Neural cell (in vitro differentiated cells): ENCODE results near the gene BTNL2. TPM values are rescaled to one million over a fixed set of nuclear protein-coding genes. Genes with fewer than 3 reads are reported as not detected.

Experiments used
- H2AFZ ChIP-seq: fragments of 200-600, 300-800 bp; sonication (generic), shearing (Covaris generic); 2 replicates; pipeline ENCODE4 v1.6.0; 2014; ENCODE audit warnings: low read depth, mild to moderate bottlenecking, antibody characterized with exemption, low read length, moderate library complexity
- H3F3A ChIP-seq: fragments of 200-600 bp; shearing (Covaris generic); 2 replicates; pipeline ENCODE4 v1.6.1; 2016; ENCODE audit warnings: mild to moderate bottlenecking, moderate library complexity, mixed read lengths, antibody characterized with exemption, low read length; ENCODE audit not compliant: insufficient read depth, poor library complexity, severe bottlenecking
- H3K27ac ChIP-seq: fragments of 200-600, 300-800 bp; sonication (generic), shearing (Covaris generic); 2 replicates; pipeline ENCODE4 v1.5.1; 2014; ENCODE audit warnings: mild to moderate bottlenecking, low read length, moderate library complexity
- H3K27me3 ChIP-seq: fragments of 300-800, 200-600 bp; sonication (generic), shearing (Covaris generic); 2 replicates; pipeline ENCODE4 v1.6.0; 2014; ENCODE audit warnings: mild to moderate bottlenecking, low read depth, low read length, moderate library complexity; ENCODE audit not compliant: insufficient read depth
- H3K36me3 ChIP-seq: fragments of 300-800, 200-600 bp; sonication (generic), shearing (Covaris generic); 2 replicates; pipeline ENCODE4 v1.5.1; 2014; ENCODE audit warnings: mild to moderate bottlenecking, antibody characterized with exemption, low read length, moderate library complexity; ENCODE audit not compliant: insufficient read depth
- H3K4me2 ChIP-seq: fragments of 300-800, 200-600 bp; sonication (generic), shearing (Covaris generic); 2 replicates; pipeline ENCODE4 v1.6.0; 2014; ENCODE audit warnings: mild to moderate bottlenecking, low read length
- H3K4me3 ChIP-seq: fragments of 300-800, 200-600 bp; sonication (generic), shearing (Covaris generic); 2 replicates; pipeline ENCODE4 v1.5.1; 2014; ENCODE audit warnings: mild to moderate bottlenecking, low read length, moderate library complexity
- H3K79me2 ChIP-seq: fragments of 200-600 bp; shearing (Covaris generic); replicated peaks from 2 replicates; pipeline ENCODE4 v1.6.0; 2014; ENCODE audit warnings: mild to moderate bottlenecking, low read length, moderate library complexity; ENCODE audit not compliant: insufficient read depth
- H3K9ac ChIP-seq: fragments of 300-800, 200-600 bp; sonication (generic), shearing (Covaris generic); 2 replicates; pipeline ENCODE4 v1.6.1; 2016; ENCODE audit warnings: mild to moderate bottlenecking, low read length, mixed read lengths
- H3K9me2 ChIP-seq: fragments of 200-600 bp; shearing (Covaris generic); 2 replicates; pipeline ENCODE4 v1.6.1; 2016; ENCODE audit warnings: mild to moderate bottlenecking, low read length, mixed read lengths; ENCODE audit not compliant: insufficient read depth
- H3K9me3 ChIP-seq: fragments of 200-600, 300-800 bp; sonication (generic), shearing (Covaris generic); 2 replicates; pipeline ENCODE4 v1.6.1; 2016; ENCODE audit warnings: mild to moderate bottlenecking, mixed run types, low read length, moderate library complexity, mixed read lengths
- H4K20me1 ChIP-seq: fragments of 200-600 bp; shearing (Covaris generic); 2 replicates; pipeline ENCODE4 v1.6.1; 2016; ENCODE audit warnings: mild to moderate bottlenecking, mixed run types; ENCODE audit not compliant: insufficient read depth
- EP300 ChIP-seq: fragments of 450-650 bp; conservative IDR thresholded peaks from 2 replicates; pipeline ENCODE4 v1.6.1; 2014; ENCODE audit warnings: antibody characterized with exemption, mild to moderate bottlenecking, moderate library complexity; ENCODE audit not compliant: poor library complexity, severe bottlenecking
- EZH2 ChIP-seq: fragments of 200-600, 300-800 bp; shearing (Covaris generic), sonication (generic); IDR thresholded peaks from 2 replicates; pipeline ENCODE4 v1.6.1; 2014; ENCODE audit warnings: antibody characterized with exemption, low read length, borderline replicate concordance, mild to moderate bottlenecking; ENCODE audit not compliant: insufficient read depth, poor library complexity, severe bottlenecking
- MXI1 ChIP-seq: fragments of 450-650 bp; conservative IDR thresholded peaks from 2 replicates; pipeline ENCODE4 v1.6.1; 2014; ENCODE audit warnings: antibody characterized with exemption, mild to moderate bottlenecking; ENCODE audit not compliant: poor library complexity, severe bottlenecking
- POLR2AphosphoS5 ChIP-seq: IDR thresholded peaks from 2 replicates; pipeline ENCODE4 v1.6.1; 2012
- RAD21 ChIP-seq: fragments of 450-650 bp; conservative IDR thresholded peaks from 2 replicates; pipeline ENCODE4 v1.6.1; 2014; ENCODE audit warnings: antibody characterized with exemption, mild to moderate bottlenecking, moderate library complexity
- SMC3 ChIP-seq: fragments of 450-650 bp; conservative IDR thresholded peaks from 2 replicates; pipeline ENCODE4 v1.6.1; 2014; ENCODE audit warnings: antibody characterized with exemption, mild to moderate bottlenecking, moderate library complexity; ENCODE audit not compliant: poor library complexity
- TAF1 ChIP-seq: IDR thresholded peaks from 2 replicates; pipeline ENCODE4 v1.6.1; 2012; ENCODE audit warnings: low read depth
- polyA plus RNA-seq: library from polyadenylated mRNA; depleted of rRNA; stranded (reverse); fragments of >200 nt; gene quantifications from 2 replicates; pipeline ENCODE4 v1.2.3, GENCODE V29; 2014
- TF ChIP-seq, protein P1 (sequence below): IDR thresholded peaks from 2 replicates; pipeline ENCODE4 v1.6.1; 2012; ENCODE audit warnings: borderline replicate concordance
- TF ChIP-seq, protein P2 (sequence below): fragments of 450-650 bp; IDR thresholded peaks from 2 replicates; pipeline ENCODE4 v1.5.1; 2014; ENCODE audit warnings: antibody characterized with exemption, mild to moderate bottlenecking, moderate library complexity; ENCODE audit not compliant: poor library complexity, severe bottlenecking

The BTNL2 gene
- polyA plus RNA-seq, 1 donor from 2014 or later, result not detected

DNA sequence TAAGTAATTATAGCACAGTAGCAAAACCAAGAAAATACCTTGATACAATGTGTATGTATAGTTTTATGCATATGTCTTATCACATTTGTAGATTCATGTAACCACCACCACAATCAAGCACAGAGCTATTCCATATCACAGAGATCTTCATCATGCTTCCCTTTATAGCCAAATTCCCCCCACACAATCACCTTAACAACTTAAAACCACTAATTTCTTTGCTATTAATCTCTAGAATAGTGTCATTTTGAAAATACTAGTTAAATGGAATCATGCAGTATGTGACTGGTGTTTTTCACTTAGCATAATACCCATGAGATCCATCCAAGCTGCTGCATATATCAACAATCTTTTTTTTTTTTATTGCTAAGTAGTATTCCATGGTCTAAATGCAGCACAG, 41.0 kb upstream of the BTNL2 start:
- H3K4me3 ChIP-seq, result no peak overlapping the region
- no peaks in the 10 kb centered on the region for H3K36me3 ChIP-seq
- no peaks in the 10 kb centered on the region for H3K9me3 ChIP-seq
- H3K79me2 ChIP-seq, result no peaks in the 10 kb centered on the region
- no peak overlapping the region for H2AFZ ChIP-seq
- no peak overlapping the region for H3K4me2 ChIP-seq
- no peak overlapping the region for H3K27ac ChIP-seq
- no peak overlapping the region for H3K9ac ChIP-seq
- no peaks in the 10 kb centered on the region for H3K27me3 ChIP-seq
- TF ChIP-seq, protein P1, sequence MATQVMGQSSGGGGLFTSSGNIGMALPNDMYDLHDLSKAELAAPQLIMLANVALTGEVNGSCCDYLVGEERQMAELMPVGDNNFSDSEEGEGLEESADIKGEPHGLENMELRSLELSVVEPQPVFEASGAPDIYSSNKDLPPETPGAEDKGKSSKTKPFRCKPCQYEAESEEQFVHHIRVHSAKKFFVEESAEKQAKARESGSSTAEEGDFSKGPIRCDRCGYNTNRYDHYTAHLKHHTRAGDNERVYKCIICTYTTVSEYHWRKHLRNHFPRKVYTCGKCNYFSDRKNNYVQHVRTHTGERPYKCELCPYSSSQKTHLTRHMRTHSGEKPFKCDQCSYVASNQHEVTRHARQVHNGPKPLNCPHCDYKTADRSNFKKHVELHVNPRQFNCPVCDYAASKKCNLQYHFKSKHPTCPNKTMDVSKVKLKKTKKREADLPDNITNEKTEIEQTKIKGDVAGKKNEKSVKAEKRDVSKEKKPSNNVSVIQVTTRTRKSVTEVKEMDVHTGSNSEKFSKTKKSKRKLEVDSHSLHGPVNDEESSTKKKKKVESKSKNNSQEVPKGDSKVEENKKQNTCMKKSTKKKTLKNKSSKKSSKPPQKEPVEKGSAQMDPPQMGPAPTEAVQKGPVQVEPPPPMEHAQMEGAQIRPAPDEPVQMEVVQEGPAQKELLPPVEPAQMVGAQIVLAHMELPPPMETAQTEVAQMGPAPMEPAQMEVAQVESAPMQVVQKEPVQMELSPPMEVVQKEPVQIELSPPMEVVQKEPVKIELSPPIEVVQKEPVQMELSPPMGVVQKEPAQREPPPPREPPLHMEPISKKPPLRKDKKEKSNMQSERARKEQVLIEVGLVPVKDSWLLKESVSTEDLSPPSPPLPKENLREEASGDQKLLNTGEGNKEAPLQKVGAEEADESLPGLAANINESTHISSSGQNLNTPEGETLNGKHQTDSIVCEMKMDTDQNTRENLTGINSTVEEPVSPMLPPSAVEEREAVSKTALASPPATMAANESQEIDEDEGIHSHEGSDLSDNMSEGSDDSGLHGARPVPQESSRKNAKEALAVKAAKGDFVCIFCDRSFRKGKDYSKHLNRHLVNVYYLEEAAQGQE, result no peak
- TF ChIP-seq MXI1, result no peak
- TF ChIP-seq POLR2AphosphoS5, result no peak
- TF ChIP-seq RAD21, result no peak
- TF ChIP-seq EP300, result no peak
- TF ChIP-seq, protein P2, sequence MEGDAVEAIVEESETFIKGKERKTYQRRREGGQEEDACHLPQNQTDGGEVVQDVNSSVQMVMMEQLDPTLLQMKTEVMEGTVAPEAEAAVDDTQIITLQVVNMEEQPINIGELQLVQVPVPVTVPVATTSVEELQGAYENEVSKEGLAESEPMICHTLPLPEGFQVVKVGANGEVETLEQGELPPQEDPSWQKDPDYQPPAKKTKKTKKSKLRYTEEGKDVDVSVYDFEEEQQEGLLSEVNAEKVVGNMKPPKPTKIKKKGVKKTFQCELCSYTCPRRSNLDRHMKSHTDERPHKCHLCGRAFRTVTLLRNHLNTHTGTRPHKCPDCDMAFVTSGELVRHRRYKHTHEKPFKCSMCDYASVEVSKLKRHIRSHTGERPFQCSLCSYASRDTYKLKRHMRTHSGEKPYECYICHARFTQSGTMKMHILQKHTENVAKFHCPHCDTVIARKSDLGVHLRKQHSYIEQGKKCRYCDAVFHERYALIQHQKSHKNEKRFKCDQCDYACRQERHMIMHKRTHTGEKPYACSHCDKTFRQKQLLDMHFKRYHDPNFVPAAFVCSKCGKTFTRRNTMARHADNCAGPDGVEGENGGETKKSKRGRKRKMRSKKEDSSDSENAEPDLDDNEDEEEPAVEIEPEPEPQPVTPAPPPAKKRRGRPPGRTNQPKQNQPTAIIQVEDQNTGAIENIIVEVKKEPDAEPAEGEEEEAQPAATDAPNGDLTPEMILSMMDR, result no peak
- no peak for TF ChIP-seq EZH2
- TF ChIP-seq TAF1, result no peak
- no peak for TF ChIP-seq SMC3
- H3F3A ChIP-seq, result no peaks in the 10 kb centered on the region
- H4K20me1 ChIP-seq, result no peaks in the 10 kb centered on the region
- H3K9me2 ChIP-seq, result no peaks in the 10 kb centered on the region

DNA sequence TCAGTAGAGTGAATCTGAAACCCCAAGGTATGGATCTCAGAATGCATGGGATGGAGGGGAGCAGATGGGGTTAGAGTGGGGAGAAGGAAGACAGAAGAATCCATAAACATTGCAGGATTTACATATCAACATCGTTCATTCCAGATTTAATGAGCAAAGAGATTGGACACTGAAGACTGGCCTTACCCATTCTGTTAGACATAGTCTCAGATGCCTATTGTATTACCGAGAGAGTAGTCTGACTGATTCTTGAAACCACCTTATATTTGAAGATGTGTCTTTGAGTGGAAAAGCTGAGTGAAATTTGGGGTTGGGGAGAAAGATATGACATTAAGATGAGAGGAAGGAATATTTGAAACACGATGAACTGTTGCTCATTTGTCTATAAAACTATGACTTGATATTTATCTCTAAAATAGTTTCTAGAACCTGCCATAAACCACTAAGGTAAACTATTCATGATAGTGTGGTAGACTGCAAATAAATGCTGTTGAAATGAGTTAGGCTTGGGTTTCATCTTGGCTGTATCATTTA, 38.4 kb upstream of the BTNL2 start:
- no peak overlapping the region for H3K27ac ChIP-seq
- no peak overlapping the region for H3K9ac ChIP-seq
- no peaks in the 10 kb centered on the region for H3K27me3 ChIP-seq
- no peaks in the 10 kb centered on the region for H3K79me2 ChIP-seq
- H2AFZ ChIP-seq, result no peak overlapping the region
- no peaks in the 10 kb centered on the region for H3F3A ChIP-seq
- TF ChIP-seq, protein P1, result no peak
- no peak for TF ChIP-seq EZH2
- TF ChIP-seq, protein P2, result no peak
- no peak for TF ChIP-seq SMC3
- TF ChIP-seq POLR2AphosphoS5, result no peak
- TF ChIP-seq MXI1, result no peak
- TF ChIP-seq TAF1, result no peak
- TF ChIP-seq RAD21, result no peak
- no peak for TF ChIP-seq EP300
- no peaks in the 10 kb centered on the region for H3K36me3 ChIP-seq
- H3K9me2 ChIP-seq, result no peaks in the 10 kb centered on the region
- no peaks in the 10 kb centered on the region for H3K9me3 ChIP-seq
- no peaks in the 10 kb centered on the region for H4K20me1 ChIP-seq
- H3K4me2 ChIP-seq, result no peak overlapping the region
- H3K4me3 ChIP-seq, result no peak overlapping the region
